Hematopoietic multipotent progenitor cell treated with erythropoietin and hydrocortisone succinate and interleukin-3 and kit ligand, for 8 days (in vitro differentiated cells): ENCODE results near the gene ADAMTS2.

Experiments used
- DNase-seq: peaks from one replicate; pipeline ENCODE4 v3.0.0-alpha.2; 2015

The ADAMTS2 gene

GRCh38 chr5:179371681-179372680 is 26.7 kb upstream of the ADAMTS2 start:
- no peak for DNase-seq

DNA sequence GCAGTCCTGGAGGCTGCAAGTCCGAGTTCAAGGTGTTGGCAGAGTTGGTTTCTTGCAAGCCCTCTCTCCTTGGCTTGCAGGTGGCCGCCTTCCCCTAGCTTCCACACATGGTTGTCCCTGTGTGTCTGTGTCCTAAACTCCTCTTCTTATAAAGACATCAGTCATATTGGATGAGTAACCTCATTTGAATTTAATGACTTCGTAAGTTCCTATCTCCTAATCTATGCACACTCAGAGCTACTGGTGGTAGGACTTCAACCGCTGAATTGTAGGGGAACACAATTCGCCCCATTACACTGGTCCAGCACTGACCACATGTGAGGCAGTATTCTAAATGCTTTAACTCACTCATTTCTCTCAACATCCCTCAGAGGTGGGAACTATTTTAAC is 25.9 kb upstream of the ADAMTS2 start:
- no peak for DNase-seq

GRCh38 chr5:179370490-179371120 is 25.3 kb upstream of the ADAMTS2 start:
- DNase-seq, result no peak

- no peak for DNase-seq
Measured at GRCh38 chr5:179369530-179369884, 24.2 kb upstream of the ADAMTS2 start.

DNA sequence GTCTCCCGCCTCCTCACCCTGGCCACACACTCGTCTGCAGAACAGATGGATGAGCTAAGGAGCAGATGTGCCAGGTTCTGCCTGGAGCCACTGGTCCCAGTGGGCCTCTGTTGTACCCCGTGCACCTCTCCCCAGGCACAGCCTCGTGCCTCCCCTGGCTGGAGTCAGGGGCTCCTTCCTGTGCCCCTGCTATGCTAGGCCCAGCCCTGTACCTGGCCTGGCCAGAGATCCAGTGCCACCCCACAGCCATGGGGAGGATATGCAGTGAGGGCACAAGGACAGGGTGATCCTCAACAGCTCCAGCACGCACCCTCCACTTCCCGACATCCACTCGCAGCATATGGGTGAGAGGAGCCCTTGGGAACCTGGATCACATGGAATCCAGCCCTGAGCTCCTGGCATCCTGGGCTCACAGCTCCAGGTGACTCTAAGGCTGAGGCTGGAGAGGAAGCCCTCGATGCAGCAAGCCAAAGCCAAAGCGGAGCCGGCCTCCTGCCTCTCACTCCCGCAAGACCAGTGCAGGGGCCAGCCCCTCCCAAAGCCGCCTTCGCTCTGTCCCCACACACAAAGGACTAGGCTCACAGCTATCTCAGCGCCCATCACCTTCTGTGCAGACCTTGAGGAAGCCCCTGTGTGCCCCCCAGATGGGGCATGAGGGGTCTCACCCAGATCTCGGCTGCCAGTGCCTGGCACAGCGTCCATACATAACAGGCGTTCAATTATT is 23.7 kb upstream of the ADAMTS2 start:
- DNase-seq, result no peak

DNA sequence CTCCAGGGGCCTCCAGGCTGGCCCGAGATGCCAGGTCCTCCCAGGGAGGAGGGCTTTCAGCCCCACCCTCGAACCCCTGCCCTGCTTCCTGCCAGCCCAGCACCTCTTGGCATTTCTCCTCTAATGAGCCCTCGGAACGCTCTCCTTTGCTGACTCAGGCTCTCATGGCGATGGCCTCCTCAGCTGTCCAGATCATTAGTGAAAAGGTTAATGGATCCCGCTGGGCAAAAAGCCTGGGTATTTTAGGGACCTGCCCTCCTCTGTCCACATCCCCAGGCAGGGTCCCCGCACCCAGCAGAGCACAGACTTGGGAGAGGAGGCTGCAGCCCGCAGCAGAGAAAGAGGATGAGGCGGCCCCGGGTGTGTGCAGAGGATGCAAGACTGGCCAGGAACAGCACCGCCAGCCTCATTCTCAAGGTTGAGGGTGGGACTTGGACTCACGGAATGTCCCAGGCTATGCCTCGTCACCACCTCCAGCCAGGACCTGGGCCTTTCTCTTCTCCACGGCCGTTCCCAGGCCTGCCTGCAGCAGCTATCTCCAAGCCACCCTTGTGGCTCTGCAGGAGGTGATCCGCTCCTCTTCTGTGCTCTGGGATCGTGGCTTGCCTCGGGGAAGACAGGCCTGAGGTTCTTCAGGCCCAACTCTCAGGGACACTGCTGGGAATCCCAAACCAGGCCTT is 23.0 kb upstream of the ADAMTS2 start:
- no peak for DNase-seq

- DNase-seq, result no peak
Measured at GRCh38 chr5:179367491-179367890, 22.2 kb upstream of the ADAMTS2 start.

- no peak for DNase-seq
Measured at GRCh38 chr5:179362355-179362754, 17.1 kb upstream of the ADAMTS2 start.

DNA sequence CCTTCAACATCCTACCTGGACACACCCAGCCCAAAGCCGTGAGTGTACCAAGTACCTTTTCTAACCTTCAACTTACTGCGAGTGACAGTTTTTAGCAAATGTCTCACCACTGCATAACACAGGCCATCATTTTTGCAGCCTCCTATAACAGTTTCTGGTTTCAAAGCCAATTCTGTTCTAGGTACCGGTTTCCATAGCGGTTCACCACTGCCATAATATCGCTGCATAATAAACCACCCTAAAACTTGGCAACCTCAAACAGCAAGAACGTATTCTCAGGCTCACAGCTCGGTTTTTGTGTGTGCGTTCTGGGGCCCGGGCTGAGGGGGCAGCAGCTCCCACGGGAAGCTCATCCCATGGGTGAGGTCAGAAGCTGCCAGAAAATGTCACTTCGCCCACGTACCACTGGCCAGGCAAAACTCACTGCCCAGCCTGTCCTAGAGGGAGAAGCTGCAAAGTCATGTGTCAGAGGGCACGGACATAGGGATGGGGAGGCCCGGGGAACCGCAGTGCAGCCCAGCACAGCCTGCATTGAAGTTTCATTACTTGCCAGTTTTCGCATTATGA is 15.9 kb upstream of the ADAMTS2 start:
- DNase-seq, result no peak

- DNase-seq, result no peak
Measured at GRCh38 chr5:179357031-179357430, 11.8 kb upstream of the ADAMTS2 start.

- no peak for DNase-seq
Measured at GRCh38 chr5:179355976-179356974, 11.0 kb upstream of the ADAMTS2 start.

DNA sequence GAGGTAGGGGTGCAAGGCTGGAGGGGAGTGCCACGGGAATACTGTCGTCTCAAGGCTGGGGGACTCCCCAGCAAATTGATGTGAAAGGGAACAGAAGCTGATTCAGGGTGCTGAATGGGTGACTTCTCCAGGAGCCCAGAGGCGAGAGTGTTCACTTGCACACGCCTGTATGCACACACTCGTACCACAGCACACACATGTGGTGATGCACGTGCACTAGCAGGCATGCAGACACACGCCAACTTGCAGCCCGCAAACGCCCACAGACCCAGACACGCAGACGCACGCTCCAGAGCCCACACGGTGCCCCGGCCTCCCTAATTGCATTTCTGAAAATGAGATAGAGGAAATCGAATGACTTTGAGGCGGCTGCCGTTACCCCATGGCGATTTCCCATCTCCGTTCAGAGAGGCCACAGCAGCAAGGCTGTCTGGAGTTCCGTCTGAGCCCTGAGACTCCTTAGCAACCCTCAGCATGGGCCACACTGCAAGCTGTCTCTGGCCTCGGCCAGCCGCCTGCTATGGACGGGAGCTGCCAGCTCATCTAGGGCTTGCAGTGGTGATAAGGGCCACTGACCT is 9.1 kb upstream of the ADAMTS2 start:
- DNase-seq, result no peak

DNA sequence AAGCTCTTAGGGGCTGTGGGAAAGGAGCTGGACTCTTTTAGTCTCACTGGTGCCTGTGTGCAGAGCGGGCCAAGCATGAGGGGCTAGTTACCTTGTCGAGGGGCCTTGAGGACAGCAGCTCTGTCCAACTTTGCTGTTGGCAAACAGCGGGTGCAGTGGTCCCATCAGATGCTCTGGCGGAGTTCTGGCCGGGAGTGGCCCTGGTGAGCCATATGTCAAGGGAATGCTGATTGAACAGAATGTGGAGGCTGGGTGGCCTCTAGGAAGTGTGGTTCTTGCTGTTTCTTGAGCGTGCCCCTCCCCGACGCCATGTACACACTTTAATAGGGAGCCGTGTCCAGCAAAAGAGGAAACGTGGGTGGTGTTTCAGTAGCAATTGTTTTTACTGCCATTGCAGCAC is 3.6 kb upstream of the ADAMTS2 start:
- DNase-seq, result no peak

GRCh38 chr5:179348011-179348530 is 2.8 kb upstream of the ADAMTS2 start:
- DNase-seq, result no peak

- DNase-seq, result no peak
Measured at GRCh38 chr5:179347581-179347980, 2.3 kb upstream of the ADAMTS2 start.

DNA sequence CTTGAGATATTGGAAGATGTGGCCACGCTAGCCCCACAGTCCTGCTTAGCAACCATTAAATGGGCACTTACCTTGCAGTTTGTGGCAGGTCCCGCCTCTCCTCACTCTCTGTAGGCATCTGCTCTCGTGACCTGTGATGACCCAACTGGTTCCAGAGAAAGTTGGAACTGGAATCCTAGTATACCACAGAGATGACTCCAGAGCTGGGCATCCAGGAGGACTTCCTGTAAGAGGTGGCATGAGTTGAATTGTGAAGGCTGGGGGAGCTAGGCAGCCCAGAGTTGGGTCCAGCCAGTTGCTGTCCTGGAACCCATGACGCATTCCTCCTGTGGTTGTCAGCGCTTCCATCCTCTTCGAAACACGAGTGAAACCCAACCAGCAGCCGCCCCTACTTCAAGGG is 1.6 kb upstream of the ADAMTS2 start:
- DNase-seq, result no peak

DNA sequence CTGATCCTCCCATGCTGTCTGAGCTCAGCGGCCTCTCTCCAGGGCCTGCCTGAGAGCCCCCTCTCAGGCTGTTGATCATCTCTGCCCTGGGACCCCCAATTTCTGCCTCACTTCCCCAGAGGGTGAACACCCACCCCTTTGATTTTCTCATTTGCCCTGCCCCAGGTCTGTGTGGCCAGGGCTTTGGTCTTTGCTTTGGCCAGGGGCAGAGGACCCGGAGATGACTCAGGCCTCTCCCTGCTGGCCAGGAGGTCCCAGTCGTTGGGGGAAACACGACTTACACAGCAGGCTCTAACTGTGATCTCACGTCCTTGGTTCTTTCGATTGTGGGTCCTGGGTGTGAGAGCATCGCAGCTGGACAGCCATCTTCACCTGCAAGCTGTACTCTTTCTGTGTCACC is 1.1 kb upstream of the ADAMTS2 start:
- DNase-seq, result no peak

GRCh38 chr5:179345183-179345432 is 153 bp downstream of the ADAMTS2 start:
- DNase-seq, result no peak

- DNase-seq, result no peak
Measured at GRCh38 chr5:179344431-179345182, 654 bp downstream of the ADAMTS2 start.

DNA sequence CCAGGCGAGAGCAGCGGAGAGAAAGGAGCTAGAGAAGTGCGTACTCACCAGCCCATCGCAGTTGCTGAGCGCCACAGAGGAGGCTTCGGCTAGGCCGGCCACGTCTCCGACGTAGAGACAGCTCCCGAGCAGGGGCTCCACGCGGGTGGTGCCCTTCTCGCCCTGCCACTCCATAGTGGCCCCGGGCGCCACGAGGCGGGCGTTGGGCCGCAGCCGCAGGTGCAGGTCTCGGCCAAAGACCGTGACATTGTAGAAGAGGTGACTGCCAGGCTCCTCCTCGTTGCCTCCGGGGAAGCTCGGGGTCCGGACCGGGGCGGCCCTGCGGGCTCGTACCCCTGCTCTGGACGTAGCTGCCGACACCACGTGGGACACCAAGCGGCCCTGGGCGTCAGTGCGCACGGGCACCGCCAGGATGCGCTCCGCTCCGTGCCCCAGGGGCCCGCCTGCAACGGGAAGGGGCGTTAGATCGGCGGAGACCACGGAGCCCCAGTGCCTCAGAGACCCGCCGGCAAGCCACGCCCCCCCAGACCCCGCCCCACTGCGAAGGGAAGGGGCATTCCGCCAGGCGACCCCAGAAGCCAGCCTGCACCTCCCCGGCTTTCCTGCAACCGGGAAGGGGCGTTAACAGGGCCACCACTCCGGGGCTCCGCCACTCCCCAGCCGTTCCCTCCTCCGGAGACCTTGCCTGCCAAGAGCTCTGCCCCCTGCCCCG is 1.4 kb downstream of the ADAMTS2 start:
- no peak for DNase-seq
